Measurements from ENCODE around the gene FAM135A. TPM values are rescaled to one million over a fixed set of nuclear protein-coding genes. Genes with fewer than 3 reads are reported as not detected.
A peak's percentile ranks its signal among the peaks of the same experiment; 100 is the strongest.

Gene FAM135A
- total and polyA plus RNA-seq, 2 of the 13 experiments (the other 11 are each of a cell fraction or from before 2014, with no cell fraction given), result 26.9 to 31.5 TPM

DNA sequence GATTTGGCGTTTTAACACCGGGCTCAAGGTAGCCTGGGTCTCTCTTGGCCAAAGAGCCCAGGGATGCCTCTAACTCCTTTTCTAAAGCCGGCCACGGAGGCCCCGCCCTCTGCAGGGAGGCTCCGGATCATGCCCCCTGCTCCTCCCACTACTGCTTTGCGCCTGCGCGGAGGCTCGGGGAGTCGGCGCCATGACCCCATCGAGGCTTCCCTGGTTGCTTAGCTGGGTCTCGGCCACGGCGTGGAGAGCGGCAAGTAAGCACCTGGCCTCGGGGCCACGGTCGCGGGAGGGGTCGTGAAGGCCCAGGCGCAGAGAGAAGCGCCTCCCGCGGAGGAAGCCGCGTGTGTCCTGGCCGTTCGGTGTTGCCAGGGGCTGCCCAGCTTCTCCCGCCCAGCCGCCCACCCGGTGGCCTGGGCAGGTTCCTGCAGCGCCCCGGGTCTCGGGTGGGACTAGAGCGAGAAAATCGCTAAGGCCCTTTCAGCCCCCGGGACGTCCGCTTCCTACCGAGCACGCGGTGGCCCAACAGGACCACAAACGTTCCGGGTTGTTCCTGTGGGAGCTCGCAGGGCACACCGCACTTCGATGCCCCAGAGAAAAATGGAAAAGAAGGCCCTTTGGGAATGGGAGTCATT, 153.6 kb downstream of the FAM135A start, which contains the start of gene SDHAF4 (continued):
- TF ChIP-seq, protein P1, sequence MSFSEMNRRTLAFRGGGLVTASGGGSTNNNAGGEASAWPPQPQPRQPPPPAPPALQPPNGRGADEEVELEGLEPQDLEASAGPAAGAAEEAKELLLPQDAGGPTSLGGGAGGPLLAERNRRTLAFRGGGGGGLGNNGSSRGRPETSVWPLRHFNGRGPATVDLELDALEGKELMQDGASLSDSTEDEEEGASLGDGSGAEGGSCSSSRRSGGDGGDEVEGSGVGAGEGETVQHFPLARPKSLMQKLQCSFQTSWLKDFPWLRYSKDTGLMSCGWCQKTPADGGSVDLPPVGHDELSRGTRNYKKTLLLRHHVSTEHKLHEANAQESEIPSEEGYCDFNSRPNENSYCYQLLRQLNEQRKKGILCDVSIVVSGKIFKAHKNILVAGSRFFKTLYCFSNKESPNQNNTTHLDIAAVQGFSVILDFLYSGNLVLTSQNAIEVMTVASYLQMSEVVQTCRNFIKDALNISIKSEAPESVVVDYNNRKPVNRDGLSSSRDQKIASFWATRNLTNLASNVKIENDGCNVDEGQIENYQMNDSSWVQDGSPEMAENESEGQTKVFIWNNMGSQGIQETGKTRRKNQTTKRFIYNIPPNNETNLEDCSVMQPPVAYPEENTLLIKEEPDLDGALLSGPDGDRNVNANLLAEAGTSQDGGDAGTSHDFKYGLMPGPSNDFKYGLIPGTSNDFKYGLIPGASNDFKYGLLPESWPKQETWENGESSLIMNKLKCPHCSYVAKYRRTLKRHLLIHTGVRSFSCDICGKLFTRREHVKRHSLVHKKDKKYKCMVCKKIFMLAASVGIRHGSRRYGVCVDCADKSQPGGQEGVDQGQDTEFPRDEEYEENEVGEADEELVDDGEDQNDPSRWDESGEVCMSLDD (CRISPR knock-in tag; IDR thresholded peaks at IDR 0.05; ENCODE audit: borderline replicate concordance), result no peak
- TF ChIP-seq SP140L (CRISPR knock-in tag; IDR thresholded peaks at IDR 0.05; ENCODE audit: borderline replicate concordance) (no peak; the same call in 1 of the 2 replicates), NFKB2 (CRISPR knock-in tag; IDR thresholded peaks at IDR 0.05; ENCODE audit: borderline replicate concordance) (peak; percentile 96; the same call in 1 of the 2 replicates), ZNF749 (CRISPR knock-in tag; IDR thresholded peaks at IDR 0.05; ENCODE audit: borderline replicate concordance) (0 out of 2 replicates have a peak, but pooled peaks have one; percentile 40), ZFP36 (IDR thresholded peaks at IDR 0.05; ENCODE audit: borderline replicate concordance, low read depth, low read length, partially characterized antibody) (no peak), MED13 (CRISPR knock-in tag; IDR thresholded peaks at IDR 0.05) (peak; percentile 74; the same call in 1 of the 2 replicates), ZNF260 (CRISPR knock-in tag; IDR thresholded peaks at IDR 0.05; ENCODE audit: borderline replicate concordance, low read depth) (no peak), ZSCAN30 (CRISPR knock-in tag; IDR thresholded peaks at IDR 0.05) (no peak; the same call in 1 of the 2 replicates), ZNF773 (CRISPR knock-in tag; IDR thresholded peaks at IDR 0.05; ENCODE audit: borderline replicate concordance) (peak; percentile 89; the same call in 1 of the 2 replicates), FOXO1 (CRISPR knock-in tag; IDR thresholded peaks at IDR 0.05) (no peak), SP5 (CRISPR knock-in tag; IDR thresholded peaks at IDR 0.05; ENCODE audit: borderline replicate concordance, low read depth) (peak; percentile 79), MIXL1 (CRISPR knock-in tag; IDR thresholded peaks at IDR 0.05) (no peak), SIX4 (CRISPR knock-in tag; IDR thresholded peaks at IDR 0.05) (peak; percentile 33; the same call in 1 of the 2 replicates), ZNF562 (CRISPR knock-in tag; IDR thresholded peaks at IDR 0.05; ENCODE audit: borderline replicate concordance) (no peak), IRX3 (CRISPR knock-in tag; IDR thresholded peaks at IDR 0.05; ENCODE audit: borderline replicate concordance, low read depth) (peak; percentile 79), ZSCAN12 (CRISPR knock-in tag; IDR thresholded peaks at IDR 0.05) (no peak), ZMYM3 (CRISPR knock-in tag; IDR thresholded peaks at IDR 0.05) (0 out of 2 replicates have a peak, but pooled peaks have one; percentile 39), U2AF1 (optimal IDR thresholded peaks at IDR 0.05; ENCODE audit: low read depth, low read length) (no peak), ZNF678 (CRISPR knock-in tag; IDR thresholded peaks at IDR 0.05) (peak; percentile 96), RBAK (CRISPR knock-in tag; IDR thresholded peaks at IDR 0.05) (no peak), ZNF468 (CRISPR knock-in tag; IDR thresholded peaks at IDR 0.05) (0 out of 2 replicates have a peak, but pooled peaks have one; percentile 79), ARNT (IDR thresholded peaks at IDR 0.05) (no peak)
- TF ChIP-seq, protein P2, sequence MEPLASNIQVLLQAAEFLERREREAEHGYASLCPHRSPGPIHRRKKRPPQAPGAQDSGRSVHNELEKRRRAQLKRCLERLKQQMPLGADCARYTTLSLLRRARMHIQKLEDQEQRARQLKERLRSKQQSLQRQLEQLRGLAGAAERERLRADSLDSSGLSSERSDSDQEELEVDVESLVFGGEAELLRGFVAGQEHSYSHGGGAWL (CRISPR knock-in tag; IDR thresholded peaks at IDR 0.05), result peak; percentile 91
- TF ChIP-seq, protein P3, sequence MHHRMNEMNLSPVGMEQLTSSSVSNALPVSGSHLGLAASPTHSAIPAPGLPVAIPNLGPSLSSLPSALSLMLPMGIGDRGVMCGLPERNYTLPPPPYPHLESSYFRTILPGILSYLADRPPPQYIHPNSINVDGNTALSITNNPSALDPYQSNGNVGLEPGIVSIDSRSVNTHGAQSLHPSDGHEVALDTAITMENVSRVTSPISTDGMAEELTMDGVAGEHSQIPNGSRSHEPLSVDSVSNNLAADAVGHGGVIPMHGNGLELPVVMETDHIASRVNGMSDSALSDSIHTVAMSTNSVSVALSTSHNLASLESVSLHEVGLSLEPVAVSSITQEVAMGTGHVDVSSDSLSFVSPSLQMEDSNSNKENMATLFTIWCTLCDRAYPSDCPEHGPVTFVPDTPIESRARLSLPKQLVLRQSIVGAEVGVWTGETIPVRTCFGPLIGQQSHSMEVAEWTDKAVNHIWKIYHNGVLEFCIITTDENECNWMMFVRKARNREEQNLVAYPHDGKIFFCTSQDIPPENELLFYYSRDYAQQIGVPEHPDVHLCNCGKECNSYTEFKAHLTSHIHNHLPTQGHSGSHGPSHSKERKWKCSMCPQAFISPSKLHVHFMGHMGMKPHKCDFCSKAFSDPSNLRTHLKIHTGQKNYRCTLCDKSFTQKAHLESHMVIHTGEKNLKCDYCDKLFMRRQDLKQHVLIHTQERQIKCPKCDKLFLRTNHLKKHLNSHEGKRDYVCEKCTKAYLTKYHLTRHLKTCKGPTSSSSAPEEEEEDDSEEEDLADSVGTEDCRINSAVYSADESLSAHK (CRISPR knock-in tag; IDR thresholded peaks at IDR 0.05; ENCODE audit: borderline replicate concordance), result no peak
